COLO829 (cell line): ENCODE data around the gene SSBP2.
A peak's percentile ranks its signal among the peaks of the same experiment; 100 is the strongest.

Source experiments
- DNase-seq: peaks from one replicate; pipeline ENCODE4 v3.0.0; 2012; ENCODE audit warnings: low spot score

Gene SSBP2

GRCh38 chr5:81579262-81579924 lies 171.5 kb downstream of the SSBP2 start:
- no peak for DNase-seq

GRCh38 chr5:81577091-81577490 lies 173.8 kb downstream of the SSBP2 start:
- no peak for DNase-seq

GRCh38 chr5:81575924-81576323 lies 175.0 kb downstream of the SSBP2 start:
- no peak for DNase-seq

GRCh38 chr5:81572201-81572600 lies 178.7 kb downstream of the SSBP2 start:
- no peak for DNase-seq

- DNase-seq, result no peak
These were observed 192.7 kb downstream of the SSBP2 start for GRCh38 chr5:81558188-81558587.

GRCh38 chr5:81556809-81557208 lies 194.1 kb downstream of the SSBP2 start:
- no peak for DNase-seq

- DNase-seq, result no peak
These were observed 195.0 kb downstream of the SSBP2 start for GRCh38 chr5:81555865-81556264.

GRCh38 chr5:81554647-81555046 lies 196.2 kb downstream of the SSBP2 start:
- DNase-seq, result no peak

GRCh38 chr5:81553567-81554212 lies 197.2 kb downstream of the SSBP2 start:
- DNase-seq, result no peak

GRCh38 chr5:81552852-81553566 lies 197.9 kb downstream of the SSBP2 start:
- peak; percentile 6 for DNase-seq

- no peak for DNase-seq
These were observed 201.8 kb downstream of the SSBP2 start for GRCh38 chr5:81549123-81549522.

GRCh38 chr5:81547001-81547400 lies 203.9 kb downstream of the SSBP2 start:
- DNase-seq, result no peak

GRCh38 chr5:81545911-81546310 lies 205.0 kb downstream of the SSBP2 start:
- no peak for DNase-seq

- no peak for DNase-seq
These were observed 206.4 kb downstream of the SSBP2 start for GRCh38 chr5:81544351-81545018.

GRCh38 chr5:81542242-81542641 lies 208.7 kb downstream of the SSBP2 start:
- DNase-seq, result no peak

GRCh38 chr5:81537905-81538547 lies 212.9 kb downstream of the SSBP2 start:
- DNase-seq, result no peak

GRCh38 chr5:81534441-81534840 lies 216.5 kb downstream of the SSBP2 start:
- DNase-seq, result no peak

- DNase-seq, result no peak
These were observed 217.1 kb downstream of the SSBP2 start for GRCh38 chr5:81533629-81534405.

- no peak for DNase-seq
These were observed 220.0 kb downstream of the SSBP2 start for GRCh38 chr5:81530919-81531318.

- DNase-seq, result no peak
These were observed 225.2 kb downstream of the SSBP2 start for GRCh38 chr5:81525690-81526089.

- no peak for DNase-seq
These were observed 226.9 kb downstream of the SSBP2 start for GRCh38 chr5:81524015-81524414.
